Chondrocyte (in vitro differentiated cells): ENCODE data around the gene MRPL53. TPM values are rescaled to one million over a fixed set of nuclear protein-coding genes. Genes with fewer than 3 reads are reported as not detected.
"Not testable (repeated sequence)": the region's sequence is repeated elsewhere in the genome, so short reads cannot be mapped to it uniquely, and the experiment has no call there.

Source experiments
- DNase-seq: peaks from one replicate; pipeline ENCODE4 v3.0.0; 2021; ENCODE audit warnings: mixed read lengths, low spot score
- H3K27ac Mint-ChIP-seq: one replicate; pipeline ENCODE4 v1.8.0; 2021; ENCODE audit warnings: mild to moderate bottlenecking, moderate library complexity, mixed read lengths; ENCODE audit not compliant: unreplicated experiment
- H3K27me3 Mint-ChIP-seq: 2 replicates; pipeline ENCODE4 v1.8.0; 2021; ENCODE audit warnings: low read depth, mixed read lengths
- H3K36me3 Mint-ChIP-seq: 2 replicates; pipeline ENCODE4 v1.8.0; 2021; ENCODE audit warnings: low read depth, mixed read lengths
- H3K4me1 Mint-ChIP-seq: 2 replicates; pipeline ENCODE4 v1.8.0; 2021; ENCODE audit warnings: low read depth, mild to moderate bottlenecking, mixed read lengths
- H3K4me3 Mint-ChIP-seq: one replicate; pipeline ENCODE4 v1.8.0; 2021; ENCODE audit warnings: mild to moderate bottlenecking, moderate library complexity, mixed read lengths; ENCODE audit not compliant: unreplicated experiment
- H3K9me3 Mint-ChIP-seq: 2 replicates; pipeline ENCODE4 v1.8.0; 2021; ENCODE audit warnings: low read depth, mixed read lengths
- total RNA-seq: library from RNA; stranded (reverse); gene quantifications from 3 replicates; pipeline ENCODE4 v1.2.1, GENCODE V29; 2021
- TF ChIP-seq, protein P1 (sequence below): fragments of 200-600 bp; sonication (generic); IDR thresholded peaks from 2 replicates; pipeline ENCODE4 v1.5.0; 2021; ENCODE audit warnings: antibody characterized with exemption, mild to moderate bottlenecking, moderate library complexity

MRPL53 gene
- total RNA-seq, 1 donor from 2014 or later: 49.5 TPM

DNA sequence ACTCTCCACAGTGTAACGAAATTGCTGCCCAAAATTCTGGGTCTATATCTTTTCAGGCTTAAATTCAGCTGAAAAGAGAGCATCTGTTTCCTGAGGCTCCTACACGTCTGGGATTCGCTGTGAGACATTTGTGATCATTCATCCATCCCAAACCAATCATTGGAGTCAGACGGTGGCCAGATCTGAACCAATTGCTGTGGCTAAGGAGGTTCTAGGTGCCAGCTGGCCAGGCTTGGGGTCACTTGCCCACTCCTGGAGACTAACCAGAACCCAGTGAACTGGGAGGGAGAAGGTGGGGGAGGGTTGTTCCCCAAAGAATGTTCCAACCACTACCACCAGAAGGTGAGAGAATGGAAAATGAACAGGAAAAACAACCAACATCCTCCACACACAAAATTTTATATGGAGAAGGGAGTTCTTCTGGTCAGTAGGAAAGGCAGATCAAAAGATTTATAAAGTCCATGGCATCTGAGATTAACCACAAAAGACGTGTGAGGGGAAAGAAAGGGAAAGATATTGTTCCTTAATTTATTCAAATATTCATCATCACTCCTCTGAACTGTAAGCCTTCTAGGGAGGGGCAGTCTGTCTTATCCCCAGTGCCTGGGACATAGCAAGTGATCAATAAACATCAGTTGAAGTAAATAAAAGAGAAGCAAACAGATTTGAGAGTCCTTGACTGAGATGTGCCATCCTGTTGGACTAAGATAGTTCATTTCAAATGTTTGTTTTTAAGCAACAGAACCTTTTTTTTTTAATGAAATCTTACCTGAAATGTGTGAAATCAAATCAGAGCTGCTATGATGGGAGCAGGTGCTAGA, 27.8 kb downstream of the MRPL53 start:
- TF ChIP-seq, protein P1, sequence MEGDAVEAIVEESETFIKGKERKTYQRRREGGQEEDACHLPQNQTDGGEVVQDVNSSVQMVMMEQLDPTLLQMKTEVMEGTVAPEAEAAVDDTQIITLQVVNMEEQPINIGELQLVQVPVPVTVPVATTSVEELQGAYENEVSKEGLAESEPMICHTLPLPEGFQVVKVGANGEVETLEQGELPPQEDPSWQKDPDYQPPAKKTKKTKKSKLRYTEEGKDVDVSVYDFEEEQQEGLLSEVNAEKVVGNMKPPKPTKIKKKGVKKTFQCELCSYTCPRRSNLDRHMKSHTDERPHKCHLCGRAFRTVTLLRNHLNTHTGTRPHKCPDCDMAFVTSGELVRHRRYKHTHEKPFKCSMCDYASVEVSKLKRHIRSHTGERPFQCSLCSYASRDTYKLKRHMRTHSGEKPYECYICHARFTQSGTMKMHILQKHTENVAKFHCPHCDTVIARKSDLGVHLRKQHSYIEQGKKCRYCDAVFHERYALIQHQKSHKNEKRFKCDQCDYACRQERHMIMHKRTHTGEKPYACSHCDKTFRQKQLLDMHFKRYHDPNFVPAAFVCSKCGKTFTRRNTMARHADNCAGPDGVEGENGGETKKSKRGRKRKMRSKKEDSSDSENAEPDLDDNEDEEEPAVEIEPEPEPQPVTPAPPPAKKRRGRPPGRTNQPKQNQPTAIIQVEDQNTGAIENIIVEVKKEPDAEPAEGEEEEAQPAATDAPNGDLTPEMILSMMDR: no peak
- Mint-ChIP-seq H3K4me3 (no peak overlapping the region), H3K9me3 (no peaks in the 10 kb centered on the region), H3K27ac (no peak overlapping the region), H3K36me3 (no peaks in the 10 kb centered on the region), H3K27me3 (peaks cover 8% of the 10 kb centered on the region), H3K4me1 (peaks cover 25% of the 10 kb centered on the region)
- DNase-seq: no peak

DNA sequence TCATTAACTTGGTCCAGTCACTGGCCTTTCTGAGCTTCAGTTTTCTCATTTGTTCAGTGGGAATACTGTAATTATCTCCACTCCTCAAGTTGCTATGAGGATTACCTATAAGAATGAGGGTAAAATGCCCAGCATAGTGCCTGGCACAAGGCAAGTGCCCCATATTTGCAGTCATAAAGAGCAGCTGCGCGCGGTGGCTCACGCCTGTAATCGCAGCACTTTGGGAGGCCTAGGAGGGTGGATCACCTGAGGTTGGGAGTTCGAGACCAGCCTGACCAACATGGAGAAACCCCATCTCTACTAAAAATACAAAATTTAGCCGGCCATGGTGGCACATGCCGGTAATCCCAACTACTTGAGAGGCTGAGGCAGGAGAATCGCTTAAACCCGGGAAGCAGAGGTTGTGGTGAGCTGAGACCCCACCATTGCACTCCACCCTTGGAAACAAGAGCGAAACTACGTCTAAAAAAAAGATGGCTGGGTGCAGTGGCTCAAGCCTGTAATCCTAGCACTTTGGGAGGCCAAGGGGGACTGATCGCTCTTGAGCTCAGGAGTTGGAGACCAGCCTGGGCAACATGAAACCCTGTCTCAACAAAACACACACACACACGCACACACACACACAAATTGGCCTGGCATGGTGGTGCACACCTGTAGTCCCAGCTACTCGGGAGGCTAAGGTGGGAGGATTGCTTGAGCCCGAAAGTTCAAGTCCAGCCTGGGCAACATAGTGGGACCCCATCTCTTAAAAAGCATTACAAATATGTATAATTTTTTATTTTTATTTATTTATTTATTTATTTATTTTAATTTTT, 29.8 kb downstream of the MRPL53 start:
- Mint-ChIP-seq H3K4me3 (peak overlapping the region; percentile 41), H3K4me1 (peaks cover 46% of the 10 kb centered on the region)
- not testable (repeated sequence) for H3K27me3 Mint-ChIP-seq, H3K27ac Mint-ChIP-seq, H3K36me3 Mint-ChIP-seq, DNase-seq, H3K9me3 Mint-ChIP-seq

DNA sequence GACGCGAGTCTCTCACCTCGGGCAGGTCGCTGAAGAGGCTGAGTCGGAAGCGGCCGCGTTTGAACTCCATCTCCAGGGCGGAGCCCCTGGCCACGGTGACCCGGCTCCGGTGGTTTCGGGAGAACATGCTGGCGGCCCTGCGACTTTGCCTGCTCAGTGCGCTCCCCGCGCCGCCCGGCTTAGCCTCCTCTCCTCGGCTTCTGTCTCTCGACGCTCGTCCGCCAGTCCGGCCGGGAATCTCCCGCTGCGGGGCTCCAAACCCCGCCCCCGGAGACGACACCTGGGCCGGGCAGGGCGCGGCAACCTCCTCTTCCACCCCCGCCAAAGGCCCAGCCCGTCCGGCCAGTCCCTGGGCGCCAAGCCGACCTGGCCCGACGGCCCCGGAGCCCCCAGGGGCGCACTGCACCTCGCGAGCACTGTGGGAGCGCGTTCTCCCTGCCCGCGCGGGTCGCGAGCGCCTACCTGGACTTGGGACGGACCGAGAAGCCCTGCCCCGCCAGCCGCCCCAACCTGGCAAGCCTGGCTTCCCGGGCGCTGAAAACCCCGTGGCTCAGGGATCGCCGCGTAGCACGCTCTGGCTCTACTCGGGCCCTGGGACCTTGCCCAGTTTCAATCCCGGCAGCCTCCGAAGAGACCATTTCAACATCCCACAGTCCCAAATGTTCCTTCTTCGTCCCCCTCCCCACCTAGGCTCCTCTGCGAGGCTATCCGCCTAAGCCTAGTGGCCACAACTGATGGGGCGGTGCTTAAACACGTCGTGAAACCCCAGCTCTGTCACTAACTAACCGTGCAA, 30.6 kb downstream of the MRPL53 start, which contains the start of gene RTKN:
Gene RTKN, minus strand, starts transcription at position 248 of the 793 bp plus-strand sequence. Its CDS starts 121 bp downstream, at position 127.
- Mint-ChIP-seq H3K27ac (peak within 1 kb of the TSS; percentile 82), H3K27me3 (peaks cover 4% of the 10 kb centered on the region), H3K4me1 (peaks cover 54% of the 10 kb centered on the region), H3K9me3 (no peaks in the 10 kb centered on the region), H3K4me3 (peak within 1 kb of the TSS; percentile 87), H3K36me3 (no peaks in the 10 kb centered on the region)
- TF ChIP-seq, protein P1: no peak
- no peak for DNase-seq

DNA sequence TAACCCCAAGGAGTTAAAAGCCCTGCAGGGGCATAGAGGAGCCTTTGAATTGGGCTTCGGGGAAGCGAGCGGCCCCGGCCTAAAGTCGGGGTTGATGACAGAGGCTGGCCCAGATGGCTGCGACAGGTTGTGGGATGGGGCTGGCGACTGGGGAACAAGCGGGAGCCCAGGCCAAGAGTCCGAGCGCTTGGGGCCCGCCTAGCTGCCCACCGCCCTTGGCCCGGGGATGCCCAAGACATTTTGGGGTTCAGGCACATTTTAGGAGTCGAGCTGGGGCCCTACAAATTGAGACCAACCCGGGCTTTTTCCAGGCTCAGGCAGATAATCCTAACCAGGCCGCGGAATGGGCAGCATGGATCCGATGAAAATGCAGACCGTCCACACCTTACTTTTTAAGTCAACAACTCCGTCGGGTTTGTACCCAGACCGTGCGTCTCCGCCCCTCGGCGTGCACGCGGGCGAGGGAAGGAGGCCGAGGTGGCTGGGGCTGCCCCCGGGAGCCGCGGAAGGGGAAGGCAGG, 31.2 kb downstream of the MRPL53 start:
- H3K27me3 Mint-ChIP-seq: peaks cover 4% of the 10 kb centered on the region
- DNase-seq: no peak
- H3K9me3 Mint-ChIP-seq: no peaks in the 10 kb centered on the region
- peak overlapping the region; percentile 22 for H3K27ac Mint-ChIP-seq
- peaks cover 57% of the 10 kb centered on the region for H3K4me1 Mint-ChIP-seq
- H3K4me3 Mint-ChIP-seq: peak overlapping the region; percentile 87
- TF ChIP-seq, protein P1: no peak
- no peaks in the 10 kb centered on the region for H3K36me3 Mint-ChIP-seq

DNA sequence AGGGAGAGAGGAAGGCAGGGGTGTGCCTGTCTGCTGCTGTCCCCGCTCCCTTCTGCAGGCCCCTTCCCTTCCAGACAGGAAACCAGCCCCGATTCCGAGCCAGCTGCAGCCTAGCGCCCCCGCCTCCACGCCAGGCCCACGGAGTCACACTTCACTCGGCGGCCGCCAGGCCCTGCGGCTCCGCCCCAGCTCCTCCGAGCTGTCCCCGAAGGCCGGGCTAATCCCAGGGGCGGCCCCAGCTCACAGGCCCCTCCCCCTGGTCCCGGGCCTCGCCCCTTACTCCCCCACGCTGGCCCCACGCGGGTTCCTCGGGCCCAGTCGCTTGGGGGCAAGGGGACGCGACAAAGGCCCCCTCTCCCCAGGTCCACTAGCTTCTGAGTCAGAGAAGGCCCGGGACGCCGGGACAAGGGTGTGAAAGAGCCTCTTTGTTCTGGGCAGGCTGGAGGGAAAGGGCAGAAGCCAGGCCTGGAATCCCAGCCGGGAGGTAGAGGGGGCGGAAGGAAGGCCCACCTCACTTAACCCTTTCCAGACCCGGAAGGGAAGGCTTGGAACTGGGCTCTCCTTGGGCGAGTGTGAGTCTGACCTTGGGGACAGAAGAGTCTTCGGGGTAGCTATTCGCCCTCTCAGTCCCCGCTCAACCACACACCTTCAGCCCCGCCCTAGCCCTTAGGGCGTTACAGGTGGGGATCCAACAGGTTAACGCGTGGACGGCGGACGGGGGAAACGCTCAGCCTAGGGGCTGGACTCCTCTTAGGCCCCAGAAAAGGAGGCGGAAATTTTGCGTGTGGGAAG, 31.9 kb downstream of the MRPL53 start:
- H3K27ac Mint-ChIP-seq: peak overlapping the region; percentile 88
- H3K9me3 Mint-ChIP-seq: no peaks in the 10 kb centered on the region
- peaks cover 57% of the 10 kb centered on the region for H3K4me1 Mint-ChIP-seq
- TF ChIP-seq, protein P1: peak; percentile 54
- DNase-seq: no peak
- no peaks in the 10 kb centered on the region for H3K36me3 Mint-ChIP-seq
- peaks cover 4% of the 10 kb centered on the region for H3K27me3 Mint-ChIP-seq
- H3K4me3 Mint-ChIP-seq: peak overlapping the region; percentile 87
